PC-3 (cell line): Measurements from ENCODE around the gene NKD1. TPM values are rescaled to one million over a fixed set of nuclear protein-coding genes. Genes with fewer than 3 reads are reported as not detected.

Experiments used
- ATAC-seq: fragments of 200-7000 bp; cut with Tn5 transposase; 2 replicates; pipeline ENCODE4 v1.9.1; 2020; ENCODE audit warnings: mild to moderate bottlenecking, moderate library complexity
- BruUV-seq: library from RNA; stranded (reverse); fragments of 400-500 nt; replicated peaks from 2 replicates; lab custom pipeline; 2021; lab: Mats Ljungman, UMichigan
- CTCF ChIA-PET: fragments of 300-600 bp; sonication (Branson Sonifier 250); formaldehyde crosslinking; loops from one replicate; lab custom pipeline; 2022; ENCODE audit warnings: antibody characterized with exemption; lab: Charles Lee
- POLR2A ChIA-PET: fragments of 300-600 bp; sonication (Branson Sonifier 250); formaldehyde crosslinking; loops from one replicate; lab custom pipeline; 2022; ENCODE audit warnings: antibody characterized with exemption; ENCODE audit not compliant: unreplicated experiment; lab: Charles Lee
- DNase-seq: peaks from one replicate; pipeline ENCODE4 v3.0.0-alpha.2; 2015
- H2AFZ ChIP-seq: fragments of 300-600 bp; sonication (generic); 2 replicates; pipeline ENCODE4 v1.6.0; 2016; ENCODE audit warnings: antibody characterized with exemption, low read length
- H3F3A ChIP-seq: fragments of 300-600 bp; sonication (generic); one replicate; pipeline ENCODE4 v1.6.0; 2017; ENCODE audit warnings: antibody characterized with exemption, low read length, control low read depth, mild to moderate bottlenecking; ENCODE audit not compliant: unreplicated experiment
- H3K27ac ChIP-seq: fragments of 300-600 bp; sonication (generic); 2 replicates; pipeline ENCODE4 v1.5.1; 2016; ENCODE audit warnings: mild to moderate bottlenecking, low read length
- H3K27me3 ChIP-seq: fragments of 300-600 bp; sonication (generic); 2 replicates; pipeline ENCODE4 v1.6.1; 2016; ENCODE audit warnings: low read length, mixed read lengths
- H3K36me3 ChIP-seq: fragments of 300-600 bp; sonication (generic); 2 replicates; pipeline ENCODE4 v1.6.1; 2016; ENCODE audit warnings: low read depth, mixed run types, low read length, mixed read lengths
- H3K4me1 ChIP-seq: fragments of 300-600 bp; sonication (generic); 2 replicates; pipeline ENCODE4 v1.5.1; 2016; ENCODE audit warnings: low read length; ENCODE audit not compliant: insufficient read depth
- H3K4me2 ChIP-seq: fragments of 300-600 bp; sonication (generic); 2 replicates; pipeline ENCODE4 v1.6.0; 2016; ENCODE audit warnings: low read length
- H3K4me3 ChIP-seq: fragments of 300-600 bp; sonication (generic); 2 replicates; pipeline ENCODE4 v1.5.1; 2016; ENCODE audit warnings: mild to moderate bottlenecking, low read length, mixed read lengths
- H3K79me2 ChIP-seq: fragments of 300-600 bp; sonication (generic); 2 replicates; pipeline ENCODE4 v1.6.1; 2017; ENCODE audit warnings: low read length, mixed read lengths
- H3K9ac ChIP-seq: fragments of 300-600 bp; sonication (generic); 2 replicates; pipeline ENCODE4 v1.6.0; 2016; ENCODE audit warnings: mild to moderate bottlenecking, low read length
- H3K9me2 ChIP-seq: fragments of 300-600 bp; sonication (generic); replicated peaks from 2 replicates; pipeline ENCODE4 v1.6.1; 2016; ENCODE audit warnings: mixed run types, low read length, mixed read lengths
- H3K9me3 ChIP-seq: fragments of 300-600 bp; sonication (generic); 2 replicates; pipeline ENCODE4 v1.6.1; 2016; ENCODE audit warnings: low read length, mixed read lengths
- H4K20me1 ChIP-seq: fragments of 300-600 bp; sonication (generic); 2 replicates; pipeline ENCODE4 v1.6.1; 2016; ENCODE audit warnings: low read length, mixed read lengths
- EZH2 ChIP-seq: fragments of 300-600 bp; sonication (generic); IDR thresholded peaks from one replicate; pipeline ENCODE4 v1.6.1; 2017; ENCODE audit warnings: antibody characterized with exemption, mild to moderate bottlenecking, low read length; ENCODE audit not compliant: unreplicated experiment
- EZH2phosphoT487 ChIP-seq: fragments of 300-600 bp; sonication (generic); IDR thresholded peaks from 2 replicates; pipeline ENCODE4 v1.6.1; 2018; ENCODE audit warnings: mild to moderate bottlenecking, antibody characterized with exemption, low read length, borderline replicate concordance
- intact Hi-C: fragments of 100-400 bp; cut with micrococcal nuclease; formaldehyde crosslinking; loops from 2 replicates; pipeline ENCODE4 v1.9.0; 2023
- total RNA-seq: library from RNA; depleted of rRNA; stranded (reverse); fragments of >200 nt; gene quantifications from 2 replicates; pipeline ENCODE4 v1.2.3, GENCODE V29; 2014
- TF ChIP-seq, protein P1 (sequence below): fragments of 300-600 bp; sonication (generic); conservative IDR thresholded peaks from 2 replicates; pipeline ENCODE4 v1.5.1; 2017; ENCODE audit warnings: antibody characterized with exemption, low read depth, mild to moderate bottlenecking, low read length

The NKD1 gene
- total RNA-seq, 1 experiment from 2014 or later = 0.07 TPM

DNA sequence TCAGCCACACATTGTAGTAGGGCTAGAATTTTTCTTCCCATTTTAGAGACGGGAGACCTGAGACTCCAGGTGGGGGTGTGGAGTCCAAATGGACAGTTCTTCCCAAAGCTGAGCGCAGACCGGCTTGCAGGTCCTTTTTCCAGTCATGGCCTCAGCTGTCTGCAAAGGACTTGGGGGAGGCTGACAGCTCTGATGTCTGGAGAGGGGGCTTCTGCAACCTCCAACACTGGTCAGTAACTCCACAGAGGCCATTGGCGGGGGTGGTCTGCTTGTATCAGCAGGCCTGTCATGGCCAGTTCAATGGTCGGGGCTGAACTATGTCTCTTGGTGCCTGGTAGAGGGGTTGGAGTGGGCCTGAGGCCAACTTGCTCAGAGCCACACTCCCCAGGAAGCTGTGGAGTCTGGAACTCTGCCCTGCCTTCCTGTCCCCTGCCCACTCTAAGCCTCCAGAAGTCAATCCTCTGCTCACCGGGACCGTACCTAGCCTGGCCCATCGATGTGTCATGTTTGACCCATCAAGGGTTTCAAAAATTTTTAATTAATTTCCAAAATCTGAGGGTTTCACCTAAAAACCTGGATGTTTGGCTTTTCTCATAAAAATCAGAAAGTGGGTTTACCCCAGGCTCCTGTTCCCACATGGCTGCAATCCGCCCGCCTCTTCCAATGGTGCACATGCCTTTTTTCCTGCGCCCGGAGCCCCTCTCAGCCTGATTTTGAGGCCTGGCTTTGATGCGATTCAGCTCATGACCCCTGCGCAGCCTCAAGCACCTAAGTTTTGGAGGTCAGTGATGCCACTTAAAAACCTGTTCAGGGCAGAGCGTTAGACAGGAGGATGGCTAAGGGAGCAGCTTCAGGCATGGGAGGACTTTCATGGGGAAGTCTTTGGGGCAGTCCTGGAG is 93.0 kb downstream of the NKD1 start:
- Histone ChIP-seq H3F3A (no peaks in the 10 kb centered on the region), H3K9me3 (no peaks in the 10 kb centered on the region), H3K27ac (no peak overlapping the region), H3K9me2 (no peaks in the 10 kb centered on the region), H3K9ac (no peak overlapping the region), H4K20me1 (no peaks in the 10 kb centered on the region), H3K79me2 (no peaks in the 10 kb centered on the region), H2AFZ (no peak overlapping the region), H3K4me1 (no peaks in the 10 kb centered on the region), H3K36me3 (no peaks in the 10 kb centered on the region), H3K4me2 (no peak overlapping the region), H3K4me3 (no peak overlapping the region), H3K27me3 (peaks cover 29% of the 10 kb centered on the region)
- intact Hi-C loops = no loop called here
- ChIA-PET POLR2A (no interaction called here), CTCF (no interaction called here)
- ATAC-seq (no peak), DNase-seq (no peak)
- BruUV-seq = no TSS peak
- TF ChIP-seq EZH2phosphoT487 = no peak
- TF ChIP-seq, protein P1, sequence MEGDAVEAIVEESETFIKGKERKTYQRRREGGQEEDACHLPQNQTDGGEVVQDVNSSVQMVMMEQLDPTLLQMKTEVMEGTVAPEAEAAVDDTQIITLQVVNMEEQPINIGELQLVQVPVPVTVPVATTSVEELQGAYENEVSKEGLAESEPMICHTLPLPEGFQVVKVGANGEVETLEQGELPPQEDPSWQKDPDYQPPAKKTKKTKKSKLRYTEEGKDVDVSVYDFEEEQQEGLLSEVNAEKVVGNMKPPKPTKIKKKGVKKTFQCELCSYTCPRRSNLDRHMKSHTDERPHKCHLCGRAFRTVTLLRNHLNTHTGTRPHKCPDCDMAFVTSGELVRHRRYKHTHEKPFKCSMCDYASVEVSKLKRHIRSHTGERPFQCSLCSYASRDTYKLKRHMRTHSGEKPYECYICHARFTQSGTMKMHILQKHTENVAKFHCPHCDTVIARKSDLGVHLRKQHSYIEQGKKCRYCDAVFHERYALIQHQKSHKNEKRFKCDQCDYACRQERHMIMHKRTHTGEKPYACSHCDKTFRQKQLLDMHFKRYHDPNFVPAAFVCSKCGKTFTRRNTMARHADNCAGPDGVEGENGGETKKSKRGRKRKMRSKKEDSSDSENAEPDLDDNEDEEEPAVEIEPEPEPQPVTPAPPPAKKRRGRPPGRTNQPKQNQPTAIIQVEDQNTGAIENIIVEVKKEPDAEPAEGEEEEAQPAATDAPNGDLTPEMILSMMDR = no peak
- no peak for TF ChIP-seq EZH2

- H3F3A ChIP-seq = no peaks in the 10 kb centered on the region
- peaks cover 29% of the 10 kb centered on the region for H3K27me3 ChIP-seq
- no peak overlapping the region for H3K9ac ChIP-seq
- TF ChIP-seq, protein P1 = no peak
- no peak for TF ChIP-seq EZH2phosphoT487
- TF ChIP-seq EZH2 = no peak
- H3K36me3 ChIP-seq = no peaks in the 10 kb centered on the region
- ATAC-seq (no peak), DNase-seq (no peak)
- H2AFZ ChIP-seq = no peak overlapping the region
- H3K4me1 ChIP-seq = no peaks in the 10 kb centered on the region
- no peak overlapping the region for H3K27ac ChIP-seq
- no peaks in the 10 kb centered on the region for H4K20me1 ChIP-seq
- CTCF ChIA-PET = no interaction called here
- POLR2A ChIA-PET = no interaction called here
- no peak overlapping the region for H3K4me3 ChIP-seq
- no peaks in the 10 kb centered on the region for H3K9me2 ChIP-seq
- H3K4me2 ChIP-seq = no peak overlapping the region
- H3K79me2 ChIP-seq = no peaks in the 10 kb centered on the region
- H3K9me3 ChIP-seq = no peaks in the 10 kb centered on the region
- intact Hi-C loops = no loop called here
- no TSS peak for BruUV-seq
Observed at GRCh38 chr16:50641818-50642187, 93.6 kb downstream of the NKD1 start.

GRCh38 chr16:50642349-50642748 is 94.2 kb downstream of the NKD1 start:
- H3K4me3 ChIP-seq = no peak overlapping the region
- no peaks in the 10 kb centered on the region for H3K36me3 ChIP-seq
- no peaks in the 10 kb centered on the region for H3F3A ChIP-seq
- no peak for DNase-seq
- ChIA-PET POLR2A (no interaction called here), CTCF (no interaction called here)
- peaks cover 29% of the 10 kb centered on the region for H3K27me3 ChIP-seq
- no peak overlapping the region for H2AFZ ChIP-seq
- TF ChIP-seq EZH2phosphoT487 (no peak), EZH2 (no peak)
- TF ChIP-seq, protein P1 = no peak
- H3K79me2 ChIP-seq = no peaks in the 10 kb centered on the region
- H3K27ac ChIP-seq = no peak overlapping the region
- BruUV-seq = no TSS peak
- H4K20me1 ChIP-seq = no peaks in the 10 kb centered on the region
- no peaks in the 10 kb centered on the region for H3K9me2 ChIP-seq
- H3K9ac ChIP-seq = no peak overlapping the region
- H3K4me2 ChIP-seq = no peak overlapping the region
- no peak for ATAC-seq
- no peaks in the 10 kb centered on the region for H3K9me3 ChIP-seq
- H3K4me1 ChIP-seq = no peaks in the 10 kb centered on the region
- intact Hi-C loops = no loop called here
